ENCODE measurements around the gene ADAP1. TPM values are rescaled to one million over a fixed set of nuclear protein-coding genes. Genes with fewer than 3 reads are reported as not detected.

Gene ADAP1
- total and polyA plus RNA-seq, 3 experiments from 2014 or later, result 37.7 to 77.3 (median 67.7) TPM

- POLR2A ChIA-PET, result no interaction called here
- Mint-ChIP-seq H3K9me3 (no peaks in the 10 kb centered on the region), H3K4me1 (peaks cover 0 to 17% (median 10%) of the 10 kb centered on the region in 3 donors), H3K27me3 (peaks cover 0 to 2% of the 10 kb centered on the region in 2 donors), H3K36me3 (no peaks in the 10 kb centered on the region), H3K4me3 (peak overlapping the region in 6 of 7 donors; percentile 73 to 92 (median 82)), H3K27ac (peak overlapping the region in 4 of 8 donors; percentile 6 to 81 (median 74))
- CTCF ChIA-PET, result interaction anchor here (0.8 to 4.2 kb wide), 3 partner anchors 18 to 109 kb away, joined by 3 to 22 read pairs (median 3); no protein-coding TSS in a partner anchor
- Histone ChIP-seq H3K4me1 (ENCODE audit: insufficient read depth, low read length) (peaks cover 8% of the 10 kb centered on the region), H3K27me3 (ENCODE audit: insufficient read depth, low read length, poor library complexity, severe bottlenecking) (no peaks in the 10 kb centered on the region), H3K4me3 (ENCODE audit: low read length) (no peak overlapping the region), H3K27ac (ENCODE audit: low read depth, low read length) (no peak overlapping the region), H3K9me3 (ENCODE audit: low read length) (no peaks in the 10 kb centered on the region), H3K36me3 (ENCODE audit: insufficient read depth, low read length) (no peaks in the 10 kb centered on the region)
- peak in 1 of 5 donors; percentile 45 for DNase-seq
These were observed 1.6 kb upstream of the ADAP1 start for GRCh38 chr7:956031-956430.

- Mint-ChIP-seq H3K4me1 (peaks cover 5 to 24% (median 16%) of the 10 kb centered on the region in 3 donors), H3K4me3 (peak overlapping the region in 6 of 7 donors; percentile 44 to 68 (median 62)), H3K36me3 (peaks cover 0 to 1% (median 0%) of the 10 kb centered on the region in 3 donors), H3K27me3 (peaks cover 0 to 2% of the 10 kb centered on the region in 2 donors), H3K27ac (no peak overlapping the region), H3K9me3 (no peaks in the 10 kb centered on the region)
- H3K4me3 ChIP-seq (ENCODE audit: low read length), result no peak overlapping the region
- no peaks in the 10 kb centered on the region for H3K27me3 ChIP-seq (ENCODE audit: insufficient read depth, low read length, poor library complexity, severe bottlenecking)
- DNase-seq, result peak in 2 of 5 donors; percentile 27 to 56
- no peaks in the 10 kb centered on the region for H3K9me3 ChIP-seq (ENCODE audit: low read length)
- ChIA-PET POLR2A (interaction anchor here (1.3 to 1.4 kb wide), 2 partner anchors 29 to 30 kb away, joined by 4 to 6 read pairs; no protein-coding TSS in a partner anchor), CTCF (interaction anchor here (0.5 to 3.0 kb wide), 6 partner anchors 14 to 45 kb away, joined by 3 to 19 read pairs (median 3); no protein-coding TSS in a partner anchor)
- peaks cover 8% of the 10 kb centered on the region for H3K4me1 ChIP-seq (ENCODE audit: insufficient read depth, low read length)
- H3K36me3 ChIP-seq (ENCODE audit: insufficient read depth, low read length), result no peaks in the 10 kb centered on the region
- H3K27ac ChIP-seq (ENCODE audit: low read depth, low read length), result no peak overlapping the region
These were observed 743 bp downstream of the ADAP1 start for GRCh38 chr7:953547-954327.

- DNase-seq, result peak in 1 of 5 donors; percentile 44
- Mint-ChIP-seq H3K27ac (peak overlapping the region in 3 of 8 donors; percentile 17 to 80 (median 72)), H3K36me3 (peaks cover 0 to 1% (median 0%) of the 10 kb centered on the region in 3 donors), H3K4me3 (peak overlapping the region; percentile 45 to 83 (median 59)), H3K4me1 (peaks cover 5 to 24% (median 18%) of the 10 kb centered on the region in 3 donors), H3K27me3 (peaks cover 0 to 2% of the 10 kb centered on the region in 2 donors), H3K9me3 (no peaks in the 10 kb centered on the region)
- Histone ChIP-seq H3K27ac (ENCODE audit: low read depth, low read length) (no peak overlapping the region), H3K9me3 (ENCODE audit: low read length) (no peaks in the 10 kb centered on the region), H3K27me3 (ENCODE audit: insufficient read depth, low read length, poor library complexity, severe bottlenecking) (no peaks in the 10 kb centered on the region), H3K36me3 (ENCODE audit: insufficient read depth, low read length) (no peaks in the 10 kb centered on the region), H3K4me1 (ENCODE audit: insufficient read depth, low read length) (peaks cover 8% of the 10 kb centered on the region), H3K4me3 (ENCODE audit: low read length) (no peak overlapping the region)
- ChIA-PET POLR2A (no interaction called here), CTCF (interaction anchor here (1.3 to 3.0 kb wide), 3 partner anchors 25 to 44 kb away, joined by 3 to 19 read pairs (median 8); no protein-coding TSS in a partner anchor)
These were observed 1.7 kb downstream of the ADAP1 start for GRCh38 chr7:952548-953441.

DNA sequence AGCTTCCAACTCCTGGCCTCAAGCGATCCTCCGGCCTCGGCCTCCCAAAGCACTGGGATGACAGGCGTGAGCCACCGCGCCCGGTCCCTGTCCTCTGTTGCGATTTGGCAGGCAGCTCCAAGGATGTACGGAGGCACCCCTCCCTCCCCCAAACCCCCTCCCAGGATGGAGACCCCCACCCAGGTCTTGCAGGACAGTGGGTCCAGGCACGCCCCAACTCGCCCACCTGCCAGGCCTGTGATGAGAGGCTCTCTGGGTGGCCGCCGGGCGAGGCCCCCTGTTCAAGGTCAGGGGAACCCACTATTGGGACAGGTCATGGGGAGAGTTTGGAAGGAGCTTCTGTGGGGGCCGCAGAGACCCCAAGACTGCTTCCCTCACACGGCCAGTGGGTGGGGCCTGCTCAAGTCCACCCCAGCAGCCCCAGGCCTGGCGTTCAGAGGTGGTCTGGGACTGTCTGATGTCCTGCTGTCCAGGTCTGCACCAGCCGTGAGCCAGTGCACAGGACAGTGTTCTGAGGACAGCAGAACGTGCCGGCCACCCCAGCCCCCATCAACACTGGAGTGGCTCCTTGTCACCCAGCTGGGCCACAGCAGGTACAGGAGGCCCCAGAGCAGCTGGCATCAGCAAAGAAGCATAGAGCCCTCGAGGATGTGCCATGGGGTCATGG is 2.5 kb downstream of the ADAP1 start:
- Histone ChIP-seq H3K27ac (ENCODE audit: low read depth, low read length) (no peak overlapping the region), H3K4me1 (ENCODE audit: insufficient read depth, low read length) (peaks cover 8% of the 10 kb centered on the region), H3K4me3 (ENCODE audit: low read length) (no peak overlapping the region), H3K27me3 (ENCODE audit: insufficient read depth, low read length, poor library complexity, severe bottlenecking) (no peaks in the 10 kb centered on the region), H3K9me3 (ENCODE audit: low read length) (no peaks in the 10 kb centered on the region), H3K36me3 (ENCODE audit: insufficient read depth, low read length) (no peaks in the 10 kb centered on the region)
- Mint-ChIP-seq H3K4me3 (peak overlapping the region in 6 of 7 donors; percentile 23 to 83 (median 62)), H3K27me3 (peaks cover 0 to 2% of the 10 kb centered on the region in 2 donors), H3K4me1 (peaks cover 5 to 24% (median 18%) of the 10 kb centered on the region in 3 donors), H3K9me3 (no peaks in the 10 kb centered on the region), H3K27ac (peak overlapping the region in 3 of 8 donors; percentile 17 to 81 (median 42)), H3K36me3 (peaks cover 0 to 1% (median 0%) of the 10 kb centered on the region in 3 donors)
- CTCF ChIA-PET, result interaction anchor here (1.8 to 3.0 kb wide), 2 partner anchors 29 to 43 kb away, joined by 8 to 19 read pairs; no protein-coding TSS in a partner anchor
- DNase-seq, result peak in 1 of 5 donors; percentile 43
- POLR2A ChIA-PET, result no interaction called here

DNA sequence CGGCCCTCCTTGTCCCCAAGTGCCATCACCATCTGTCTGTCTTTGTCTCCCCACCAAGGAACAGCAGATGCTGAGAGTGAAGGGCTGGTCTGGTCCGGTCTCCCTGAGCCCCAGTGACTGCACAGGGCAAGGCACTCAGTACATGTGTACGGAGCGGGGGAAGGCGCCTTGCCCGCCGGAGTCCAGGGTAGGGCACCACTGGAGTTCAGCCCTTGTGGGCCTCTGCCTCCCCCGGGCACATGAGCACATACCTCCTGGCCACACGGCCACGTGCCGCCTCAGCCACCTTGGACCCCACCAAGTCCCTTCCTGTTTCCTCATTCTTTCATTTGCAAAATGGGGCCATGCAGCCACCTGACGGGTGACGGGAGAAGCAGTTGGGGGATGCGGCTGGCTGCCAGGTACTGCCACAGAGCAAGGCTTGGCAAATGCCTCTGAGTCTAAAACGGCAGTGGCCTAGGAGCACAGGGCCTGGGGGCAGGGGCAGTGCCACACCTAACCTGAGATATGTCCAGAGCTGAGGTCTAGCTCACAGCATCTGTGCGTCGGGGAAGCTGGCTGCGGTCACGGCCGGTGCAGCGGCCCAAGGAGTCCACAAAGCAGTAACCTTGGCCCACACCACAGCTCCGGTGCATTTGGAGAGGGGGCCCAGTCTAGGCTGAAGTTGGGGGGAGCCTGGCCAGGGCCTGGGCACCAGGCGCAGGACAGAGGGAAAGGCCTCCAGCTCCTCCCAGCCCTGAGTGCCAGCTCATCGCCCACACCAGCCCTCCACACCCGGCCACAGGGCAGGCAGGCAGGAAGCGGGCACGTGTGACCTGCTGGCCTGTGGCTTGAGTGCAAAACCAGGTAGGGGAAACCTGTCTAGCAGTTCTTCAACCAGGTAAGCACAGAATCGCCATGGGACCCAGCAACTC is 5.2 kb downstream of the ADAP1 start:
- no peak overlapping the region for H3K4me3 ChIP-seq (ENCODE audit: low read length)
- ChIA-PET CTCF (interaction anchor here (1.0 kb wide), 1 partner anchor 40 kb away, joined by 3 read pairs; no protein-coding TSS in a partner anchor), POLR2A (no interaction called here)
- no peaks in the 10 kb centered on the region for H3K27me3 Mint-ChIP-seq
- DNase-seq, result peak in 1 of 5 donors; percentile 18
- no peaks in the 10 kb centered on the region for H3K27me3 ChIP-seq (ENCODE audit: insufficient read depth, low read length, poor library complexity, severe bottlenecking)
- peaks cover 8% of the 10 kb centered on the region for H3K4me1 ChIP-seq (ENCODE audit: insufficient read depth, low read length)
- peaks cover 5 to 16% (median 12%) of the 10 kb centered on the region in 3 donors for H3K4me1 Mint-ChIP-seq
- H3K27ac ChIP-seq (ENCODE audit: low read depth, low read length), result no peak overlapping the region
- H3K27ac Mint-ChIP-seq, result peak overlapping the region in 4 of 8 donors; percentile 37 to 88 (median 44)
- H3K9me3 Mint-ChIP-seq, result no peaks in the 10 kb centered on the region
- peak overlapping the region in 1 of 7 donors; percentile 55 for H3K4me3 Mint-ChIP-seq
- H3K9me3 ChIP-seq (ENCODE audit: low read length), result no peaks in the 10 kb centered on the region
- no peaks in the 10 kb centered on the region for H3K36me3 ChIP-seq (ENCODE audit: insufficient read depth, low read length)
- peaks cover 0 to 1% (median 0%) of the 10 kb centered on the region in 3 donors for H3K36me3 Mint-ChIP-seq

DNA sequence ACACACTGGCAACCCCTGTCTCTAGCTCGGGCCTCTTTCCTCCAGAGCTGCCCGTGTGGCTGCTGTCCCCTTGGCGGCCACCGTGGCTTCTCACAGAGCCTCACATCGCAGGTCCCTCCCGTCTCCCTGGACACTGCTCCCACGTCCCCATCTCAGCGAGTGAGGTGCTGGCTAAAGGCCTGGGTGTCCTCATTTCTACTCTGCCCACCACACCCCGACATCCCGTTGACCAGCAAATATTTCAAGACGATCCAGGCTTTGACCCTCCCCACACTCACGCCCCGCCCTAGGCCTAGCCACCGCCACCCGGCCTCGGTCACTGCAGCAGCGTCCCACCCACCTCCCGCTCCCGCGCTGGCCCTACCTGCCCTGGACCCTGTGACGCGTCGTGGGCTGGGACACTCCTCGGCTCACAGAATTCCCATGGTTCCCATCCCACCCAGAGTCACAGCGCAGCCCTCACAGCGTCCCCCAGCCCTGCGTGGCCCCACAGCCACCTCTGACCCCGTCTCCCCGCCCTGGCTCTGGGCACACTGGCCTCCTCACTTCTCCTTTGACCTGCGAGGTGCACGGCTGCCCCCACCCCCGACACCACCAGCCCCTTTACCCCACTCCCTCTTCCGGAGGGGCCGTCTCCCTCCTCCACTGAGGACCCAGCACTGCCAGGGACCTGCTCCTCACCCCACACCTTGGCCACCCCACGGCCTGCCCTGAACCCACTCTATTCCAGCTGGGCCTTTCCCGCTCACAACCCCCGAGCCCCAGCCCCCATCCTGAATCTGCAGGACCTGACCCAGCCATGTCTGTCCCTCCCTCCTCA is 6.9 kb downstream of the ADAP1 start:
- H3K4me1 ChIP-seq (ENCODE audit: insufficient read depth, low read length), result no peaks in the 10 kb centered on the region
- peaks cover 5 to 15% (median 12%) of the 10 kb centered on the region in 3 donors for H3K4me1 Mint-ChIP-seq
- peak overlapping the region in 1 of 8 donors; percentile 75 for H3K27ac Mint-ChIP-seq
- no peaks in the 10 kb centered on the region for H3K9me3 Mint-ChIP-seq
- CTCF ChIA-PET, result no interaction called here
- no peaks in the 10 kb centered on the region for H3K27me3 Mint-ChIP-seq
- H3K36me3 Mint-ChIP-seq, result peaks cover 0 to 1% (median 0%) of the 10 kb centered on the region in 3 donors
- H3K9me3 ChIP-seq (ENCODE audit: low read length), result no peaks in the 10 kb centered on the region
- POLR2A ChIA-PET, result interaction anchor here (0.7 kb wide), 1 partner anchor 23 kb away, joined by 7 read pairs; no protein-coding TSS in a partner anchor
- H3K36me3 ChIP-seq (ENCODE audit: insufficient read depth, low read length), result no peaks in the 10 kb centered on the region
- no peak overlapping the region for H3K4me3 Mint-ChIP-seq
- DNase-seq, result peak in 1 of 5 donors; percentile 36
- H3K27me3 ChIP-seq (ENCODE audit: insufficient read depth, low read length, poor library complexity, severe bottlenecking), result no peaks in the 10 kb centered on the region
- H3K27ac ChIP-seq (ENCODE audit: low read depth, low read length), result no peak overlapping the region
- no peak overlapping the region for H3K4me3 ChIP-seq (ENCODE audit: low read length)
